GM12873 (cell line): Measurements from ENCODE around the gene CAPN5.

Source experiments
- TF ChIP-seq, protein P1 (sequence below): IDR thresholded peaks from 2 replicates; pipeline ENCODE4 v1.5.1; 2012; ENCODE audit warnings: low read depth, mild to moderate bottlenecking, moderate library complexity, low read length, control low read depth; ENCODE audit not compliant: insufficient read depth; ENCODE audit errors: missing control alignments

CAPN5 gene

DNA sequence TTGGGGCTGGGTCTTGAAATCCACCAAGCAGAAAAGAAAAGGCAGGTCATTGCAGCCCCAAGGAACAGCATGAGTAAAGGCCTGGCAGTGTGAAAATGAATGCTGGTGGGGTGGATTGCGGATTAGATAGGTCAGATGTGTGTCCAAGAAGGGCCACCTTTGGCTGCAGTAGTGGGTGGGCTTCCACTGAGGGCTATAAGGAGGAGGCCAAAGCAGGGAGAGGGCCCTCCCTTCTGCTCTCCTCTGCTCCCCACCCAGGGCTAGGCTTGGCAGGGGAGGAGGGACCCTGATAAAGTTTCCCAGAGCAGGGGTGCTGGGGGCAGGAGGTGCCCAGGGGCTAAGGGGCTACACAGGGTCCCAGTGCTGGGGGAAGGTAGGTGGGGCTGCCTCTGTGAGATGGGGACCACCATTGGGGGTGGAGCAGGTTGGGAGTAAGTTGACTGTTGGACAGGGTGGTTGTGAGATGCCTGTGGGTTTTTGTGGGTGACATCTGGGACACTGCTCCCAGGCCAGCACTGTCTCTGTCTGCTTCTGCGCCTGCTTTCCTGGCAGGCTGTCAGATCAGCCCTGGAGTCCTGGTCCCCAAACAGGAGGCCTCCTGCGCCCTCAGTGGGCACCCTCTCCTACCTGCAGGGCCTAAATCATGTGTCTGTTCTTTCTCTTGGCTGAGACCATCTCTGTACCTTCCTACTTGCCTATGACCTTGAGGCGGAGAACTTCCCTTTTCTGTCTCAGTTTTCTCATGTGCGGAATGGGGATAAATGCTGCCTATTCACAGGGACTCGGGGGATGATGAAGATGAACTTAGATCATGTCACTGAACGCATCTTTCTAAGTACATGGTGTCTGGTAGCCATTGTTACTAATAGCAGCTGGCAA is 1.9 kb downstream of the CAPN5 start:
- TF ChIP-seq, protein P1, sequence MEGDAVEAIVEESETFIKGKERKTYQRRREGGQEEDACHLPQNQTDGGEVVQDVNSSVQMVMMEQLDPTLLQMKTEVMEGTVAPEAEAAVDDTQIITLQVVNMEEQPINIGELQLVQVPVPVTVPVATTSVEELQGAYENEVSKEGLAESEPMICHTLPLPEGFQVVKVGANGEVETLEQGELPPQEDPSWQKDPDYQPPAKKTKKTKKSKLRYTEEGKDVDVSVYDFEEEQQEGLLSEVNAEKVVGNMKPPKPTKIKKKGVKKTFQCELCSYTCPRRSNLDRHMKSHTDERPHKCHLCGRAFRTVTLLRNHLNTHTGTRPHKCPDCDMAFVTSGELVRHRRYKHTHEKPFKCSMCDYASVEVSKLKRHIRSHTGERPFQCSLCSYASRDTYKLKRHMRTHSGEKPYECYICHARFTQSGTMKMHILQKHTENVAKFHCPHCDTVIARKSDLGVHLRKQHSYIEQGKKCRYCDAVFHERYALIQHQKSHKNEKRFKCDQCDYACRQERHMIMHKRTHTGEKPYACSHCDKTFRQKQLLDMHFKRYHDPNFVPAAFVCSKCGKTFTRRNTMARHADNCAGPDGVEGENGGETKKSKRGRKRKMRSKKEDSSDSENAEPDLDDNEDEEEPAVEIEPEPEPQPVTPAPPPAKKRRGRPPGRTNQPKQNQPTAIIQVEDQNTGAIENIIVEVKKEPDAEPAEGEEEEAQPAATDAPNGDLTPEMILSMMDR: no peak

DNA sequence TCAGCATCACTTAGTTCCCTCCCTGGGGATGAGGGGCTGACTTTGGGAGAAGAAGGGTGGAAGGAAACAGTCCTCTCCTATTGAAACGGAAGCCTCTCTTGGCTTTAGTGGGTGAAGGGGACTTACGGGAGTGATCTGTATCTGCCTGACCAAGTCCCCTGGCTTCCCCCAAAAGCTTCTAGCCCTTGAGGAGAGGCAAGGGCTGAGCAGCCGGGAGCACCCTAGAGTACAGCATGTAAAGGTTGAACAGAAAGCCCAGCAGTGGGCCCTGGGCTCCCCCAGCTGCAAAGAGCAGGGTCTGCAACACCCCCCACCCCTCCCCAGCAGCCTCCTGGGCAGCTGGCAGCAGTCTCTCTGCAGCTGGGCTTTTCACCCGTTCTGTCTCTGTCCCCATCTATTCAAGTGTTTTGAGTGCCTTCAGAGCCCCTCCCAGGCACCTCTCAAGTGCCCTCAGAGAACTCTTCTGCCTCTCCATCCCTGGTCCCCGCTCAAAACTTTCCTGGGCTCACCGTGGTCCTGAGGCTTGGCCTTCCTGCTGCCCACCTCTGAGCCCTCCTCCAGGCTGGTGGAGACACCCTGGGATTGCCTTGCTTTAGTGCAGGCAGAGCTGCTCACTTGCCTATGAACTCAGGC is 2.7 kb downstream of the CAPN5 start:
- TF ChIP-seq, protein P1: no peak

DNA sequence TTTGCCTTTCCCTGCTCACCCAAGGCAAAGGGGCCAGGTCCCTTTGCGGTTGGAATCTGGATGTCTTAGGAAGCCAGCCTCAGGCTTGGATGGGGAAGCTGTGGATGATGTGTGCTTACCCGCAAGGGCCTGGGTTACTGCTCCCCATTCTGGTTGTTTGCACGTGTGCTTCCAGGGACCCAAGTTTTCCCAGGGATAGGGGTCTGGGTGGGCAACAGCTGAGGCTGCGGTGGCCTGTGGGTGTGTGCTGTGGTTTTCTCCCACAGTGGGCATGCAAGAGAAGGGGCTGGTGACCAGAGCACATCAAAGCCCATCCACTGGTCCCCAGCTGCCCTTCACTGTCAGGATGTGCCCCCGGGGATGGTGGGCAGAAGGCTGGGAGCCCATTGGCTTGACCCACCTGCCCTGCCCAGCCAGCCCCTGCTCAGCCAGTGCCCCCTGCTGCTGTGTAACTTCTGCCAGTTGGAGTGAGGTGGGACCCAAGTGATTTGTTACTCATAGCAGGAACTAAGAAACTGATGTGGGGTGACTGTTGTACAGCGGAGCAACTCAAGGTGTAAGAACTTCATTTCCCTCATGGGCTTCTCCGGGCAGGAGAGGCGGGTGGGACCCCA is 3.3 kb downstream of the CAPN5 start:
- TF ChIP-seq, protein P1: no peak

DNA sequence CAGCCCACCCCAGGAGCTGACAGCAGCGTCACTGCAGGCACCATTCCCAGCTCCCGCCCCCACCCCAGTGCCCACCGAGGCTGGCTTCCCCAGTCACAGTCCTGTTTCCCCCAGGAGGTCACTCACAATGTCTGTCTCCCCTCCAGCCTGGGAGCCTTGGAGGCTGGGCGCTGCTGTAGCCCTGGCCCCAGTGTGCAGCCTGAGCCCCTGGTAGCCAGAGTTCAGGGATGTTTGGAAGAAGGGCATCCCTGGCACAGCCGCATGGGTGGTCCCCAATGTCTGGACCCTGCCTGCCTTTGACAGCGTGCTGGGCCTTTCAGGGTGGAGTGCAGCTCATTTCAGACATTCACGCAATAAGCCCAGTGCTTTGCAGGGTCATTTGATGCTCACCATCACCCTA is 4.3 kb downstream of the CAPN5 start:
- TF ChIP-seq, protein P1: no peak

DNA sequence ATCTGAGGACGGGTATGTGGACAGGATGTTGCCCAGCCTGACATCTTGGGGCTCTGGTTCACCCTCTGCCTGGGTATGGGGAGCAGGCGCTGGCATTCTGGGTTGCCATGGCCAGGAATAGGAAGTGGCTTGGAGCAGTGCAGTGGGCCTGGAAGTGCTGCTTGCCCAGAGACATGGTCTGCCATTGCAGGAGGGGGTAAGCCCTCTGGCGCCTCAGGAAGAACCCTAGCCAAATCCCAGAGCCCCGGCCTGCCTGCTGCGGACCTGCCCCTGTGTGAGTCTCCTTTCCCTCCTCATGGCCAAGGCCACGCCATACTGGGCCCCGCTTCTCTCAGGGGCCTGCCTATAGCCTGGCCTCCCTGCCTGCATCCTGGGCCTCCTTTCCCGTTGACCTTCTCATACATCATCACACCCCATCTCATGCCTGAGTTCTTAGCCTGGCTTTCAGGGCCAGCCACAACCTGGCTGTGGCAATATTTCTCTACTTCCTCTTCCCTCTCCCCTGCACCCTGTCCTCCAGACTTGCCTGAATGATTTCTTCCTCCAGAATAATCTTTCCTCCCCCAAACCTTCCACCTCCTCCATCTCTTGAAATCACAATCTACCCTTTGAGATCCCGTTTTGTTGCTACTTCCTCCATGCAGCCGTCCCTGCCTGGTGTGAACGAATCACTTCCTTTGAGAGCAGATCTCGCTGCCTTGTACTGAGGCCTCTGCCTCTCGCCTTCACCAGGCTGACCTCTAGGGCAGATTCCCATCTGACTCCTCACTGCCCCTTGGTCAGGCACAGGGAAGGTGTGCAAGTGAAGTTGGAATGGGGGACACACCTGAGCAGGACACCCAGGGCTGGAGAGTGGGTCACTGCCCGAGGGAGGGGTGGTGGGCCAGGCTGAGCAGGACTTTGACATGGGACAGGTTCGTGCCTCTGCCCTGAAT is 5.2 kb downstream of the CAPN5 start:
- TF ChIP-seq, protein P1: no peak

DNA sequence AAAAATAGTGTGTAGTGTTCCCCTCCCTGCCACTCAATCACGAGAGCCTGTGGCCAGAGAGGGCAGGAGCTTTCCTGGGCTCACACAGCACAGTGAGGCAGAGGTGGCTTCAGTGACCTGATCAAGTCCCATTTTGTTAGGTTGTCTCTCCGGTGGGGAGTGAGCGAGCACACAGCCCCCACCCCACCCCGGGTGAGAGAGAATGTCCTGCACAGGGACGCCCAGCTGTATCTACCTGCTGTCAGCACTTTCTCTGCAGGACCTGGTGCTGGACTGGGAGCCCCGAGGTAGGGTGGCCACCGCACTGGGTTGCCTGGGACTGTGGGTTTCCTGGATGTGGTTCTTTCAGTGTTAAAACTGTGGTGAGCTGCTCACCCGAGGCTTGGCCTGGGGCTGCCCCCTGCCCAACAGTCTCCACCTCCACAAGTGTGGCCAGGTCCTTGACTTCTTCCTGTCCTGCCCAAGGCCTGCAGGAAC is 6.1 kb downstream of the CAPN5 start:
- TF ChIP-seq, protein P1: no peak
